ENCODE data around the gene RANBP10.

RANBP10 gene

DNA sequence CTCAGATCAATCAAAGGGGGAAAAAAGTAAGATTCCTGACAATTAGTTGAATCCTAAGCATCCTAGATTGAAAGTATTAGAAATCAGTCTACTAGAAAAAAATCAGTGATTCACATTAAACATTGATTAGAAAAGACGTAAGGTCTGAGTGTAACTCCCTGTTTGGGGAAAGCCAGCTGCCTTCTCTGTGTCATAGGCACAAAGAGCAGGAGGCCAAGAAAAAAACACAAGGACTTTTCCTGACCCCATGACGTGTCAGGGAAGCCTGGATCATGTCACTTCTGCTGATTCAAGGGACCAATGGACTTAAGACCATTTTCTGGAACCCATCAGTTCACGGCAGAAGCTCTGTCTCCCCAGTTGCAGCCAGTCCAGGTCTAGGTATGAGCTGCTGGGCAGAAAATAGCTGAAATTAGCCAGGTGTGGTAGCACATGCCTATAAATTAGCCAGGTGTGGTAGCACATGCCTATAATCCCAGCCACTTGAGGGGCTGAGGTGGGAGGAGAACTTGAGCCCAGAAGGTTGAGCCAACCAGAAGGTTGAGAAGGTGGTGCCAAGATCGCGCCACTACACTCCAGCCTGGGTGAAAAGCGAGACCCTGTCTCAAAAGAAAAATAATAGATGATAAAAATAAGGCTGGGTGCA, 35.9 kb downstream of the RANBP10 start:
- TF ChIP-seq EZH2 (IDR thresholded peaks at IDR 0.05; ENCODE audit: borderline replicate concordance, low read depth, low read length, severe bottlenecking), result no peak
- TF ChIP-seq, protein P1, sequence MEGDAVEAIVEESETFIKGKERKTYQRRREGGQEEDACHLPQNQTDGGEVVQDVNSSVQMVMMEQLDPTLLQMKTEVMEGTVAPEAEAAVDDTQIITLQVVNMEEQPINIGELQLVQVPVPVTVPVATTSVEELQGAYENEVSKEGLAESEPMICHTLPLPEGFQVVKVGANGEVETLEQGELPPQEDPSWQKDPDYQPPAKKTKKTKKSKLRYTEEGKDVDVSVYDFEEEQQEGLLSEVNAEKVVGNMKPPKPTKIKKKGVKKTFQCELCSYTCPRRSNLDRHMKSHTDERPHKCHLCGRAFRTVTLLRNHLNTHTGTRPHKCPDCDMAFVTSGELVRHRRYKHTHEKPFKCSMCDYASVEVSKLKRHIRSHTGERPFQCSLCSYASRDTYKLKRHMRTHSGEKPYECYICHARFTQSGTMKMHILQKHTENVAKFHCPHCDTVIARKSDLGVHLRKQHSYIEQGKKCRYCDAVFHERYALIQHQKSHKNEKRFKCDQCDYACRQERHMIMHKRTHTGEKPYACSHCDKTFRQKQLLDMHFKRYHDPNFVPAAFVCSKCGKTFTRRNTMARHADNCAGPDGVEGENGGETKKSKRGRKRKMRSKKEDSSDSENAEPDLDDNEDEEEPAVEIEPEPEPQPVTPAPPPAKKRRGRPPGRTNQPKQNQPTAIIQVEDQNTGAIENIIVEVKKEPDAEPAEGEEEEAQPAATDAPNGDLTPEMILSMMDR (IDR thresholded peaks at IDR 0.05; ENCODE audit: borderline replicate concordance, extremely low read depth, low read length, poor library complexity, severe bottlenecking), result no peak
- H3K27ac ChIP-seq (ENCODE audit: low read length), result no peak overlapping the region
- no peaks in the 10 kb centered on the region for H3K27me3 ChIP-seq (ENCODE audit: insufficient read depth, low read length, poor library complexity)
- DNase-seq, result no peak
- H3K4me1 ChIP-seq (ENCODE audit: insufficient read depth, low read length), result no peaks in the 10 kb centered on the region
- no peak overlapping the region for H3K4me2 ChIP-seq (ENCODE audit: insufficient read depth, low read length)
- peaks cover 21% of the 10 kb centered on the region for H3K36me3 ChIP-seq (ENCODE audit: insufficient read depth, low read length)
- peaks cover 4% of the 10 kb centered on the region for H4K20me1 ChIP-seq (ENCODE audit: insufficient read depth, low read length)
- H2AFZ ChIP-seq (ENCODE audit: low read depth, low read length), result no peak overlapping the region
- no peak overlapping the region for H3K4me3 ChIP-seq (ENCODE audit: low read depth in 1 of 2, low read length in 2 of 2)
- no peak overlapping the region for H3K9ac ChIP-seq (ENCODE audit: low read depth, low read length)
- H3K9me3 ChIP-seq (ENCODE audit: insufficient read depth, low read length, severe bottlenecking), result no peaks in the 10 kb centered on the region
- ATAC-seq (ENCODE audit: insufficient read depth, low read depth), result no peak
- H3K79me2 ChIP-seq (ENCODE audit: insufficient read depth, low read length), result peaks cover 29% of the 10 kb centered on the region

DNA sequence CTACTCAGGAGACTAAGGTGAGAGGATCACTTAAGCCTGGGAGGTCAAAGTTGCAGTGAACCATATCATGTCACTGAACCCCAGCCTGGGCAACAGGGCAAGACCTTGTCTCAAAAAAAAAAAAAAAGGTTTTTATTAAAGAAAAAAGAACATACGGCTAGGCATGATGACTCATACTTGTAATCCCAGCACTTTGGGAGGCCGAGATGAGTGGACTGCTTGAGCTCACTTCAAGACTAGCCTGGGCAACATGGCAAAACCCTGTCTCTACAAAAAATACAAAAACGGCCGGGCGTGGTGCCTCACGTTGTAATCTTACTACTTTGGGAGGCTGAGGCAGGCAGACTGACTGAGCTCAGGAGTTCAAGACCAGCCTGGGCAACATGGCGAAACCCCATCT, 38.4 kb downstream of the RANBP10 start:
- no peak overlapping the region for H3K9ac ChIP-seq (ENCODE audit: low read depth, low read length)
- H4K20me1 ChIP-seq (ENCODE audit: insufficient read depth, low read length), result no peaks in the 10 kb centered on the region
- TF ChIP-seq, protein P1 (IDR thresholded peaks at IDR 0.05; ENCODE audit: borderline replicate concordance, extremely low read depth, low read length, poor library complexity, severe bottlenecking), result no peak
- no peak for TF ChIP-seq EZH2 (IDR thresholded peaks at IDR 0.05; ENCODE audit: borderline replicate concordance, low read depth, low read length, severe bottlenecking)
- no peak overlapping the region for H2AFZ ChIP-seq (ENCODE audit: low read depth, low read length)
- DNase-seq (no peak), ATAC-seq (ENCODE audit: insufficient read depth, low read depth) (no peak)
- H3K36me3 ChIP-seq (ENCODE audit: insufficient read depth, low read length), result peaks cover 22% of the 10 kb centered on the region
- no peaks in the 10 kb centered on the region for H3K27me3 ChIP-seq (ENCODE audit: insufficient read depth, low read length, poor library complexity)
- no peak overlapping the region for H3K4me3 ChIP-seq (ENCODE audit: low read depth in 1 of 2, low read length in 2 of 2)
- no peaks in the 10 kb centered on the region for H3K4me1 ChIP-seq (ENCODE audit: insufficient read depth, low read length)
- H3K9me3 ChIP-seq (ENCODE audit: insufficient read depth, low read length, severe bottlenecking), result no peaks in the 10 kb centered on the region
- H3K79me2 ChIP-seq (ENCODE audit: insufficient read depth, low read length), result peaks cover 10% of the 10 kb centered on the region; the same call in 1 of the 2 replicates
- no peak overlapping the region for H3K4me2 ChIP-seq (ENCODE audit: insufficient read depth, low read length)
- H3K27ac ChIP-seq (ENCODE audit: low read length), result no peak overlapping the region

DNA sequence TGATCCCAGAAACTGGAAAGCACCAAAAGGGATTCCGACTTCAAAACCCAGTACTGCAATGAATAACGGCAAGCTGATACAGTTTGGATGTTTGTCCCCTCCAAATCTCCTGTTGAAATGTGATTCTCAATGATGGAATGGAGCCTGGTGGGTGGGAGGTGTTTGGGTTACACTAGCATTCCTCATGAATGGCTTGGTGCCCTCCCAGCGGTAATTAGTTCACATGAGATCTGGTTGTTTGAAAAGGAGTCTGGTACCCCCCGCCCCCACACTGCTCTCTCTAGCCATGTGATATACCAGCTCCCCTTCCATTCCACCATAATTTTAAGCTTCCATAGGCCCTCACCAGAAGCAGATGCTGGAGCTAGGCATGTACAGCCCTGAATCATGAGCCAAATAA, 40.1 kb downstream of the RANBP10 start:
- ATAC-seq (ENCODE audit: insufficient read depth, low read depth) (no peak), DNase-seq (no peak)
- no peak overlapping the region for H3K4me3 ChIP-seq (ENCODE audit: low read depth in 1 of 2, low read length in 2 of 2)
- no peak overlapping the region for H3K4me2 ChIP-seq (ENCODE audit: insufficient read depth, low read length)
- no peak overlapping the region for H3K27ac ChIP-seq (ENCODE audit: low read length)
- H3K9ac ChIP-seq (ENCODE audit: low read depth, low read length), result no peak overlapping the region
- no peak for TF ChIP-seq EZH2 (IDR thresholded peaks at IDR 0.05; ENCODE audit: borderline replicate concordance, low read depth, low read length, severe bottlenecking)
- TF ChIP-seq, protein P1 (IDR thresholded peaks at IDR 0.05; ENCODE audit: borderline replicate concordance, extremely low read depth, low read length, poor library complexity, severe bottlenecking), result no peak
- H2AFZ ChIP-seq (ENCODE audit: low read depth, low read length), result no peak overlapping the region
- H3K4me1 ChIP-seq (ENCODE audit: insufficient read depth, low read length), result no peaks in the 10 kb centered on the region
- H3K79me2 ChIP-seq (ENCODE audit: insufficient read depth, low read length), result peaks cover 3% of the 10 kb centered on the region; the same call in 1 of the 2 replicates
- H3K36me3 ChIP-seq (ENCODE audit: insufficient read depth, low read length), result peaks cover 23% of the 10 kb centered on the region
- peaks cover 7% of the 10 kb centered on the region; the same call in 1 of the 2 replicates for H4K20me1 ChIP-seq (ENCODE audit: insufficient read depth, low read length)
- no peaks in the 10 kb centered on the region for H3K27me3 ChIP-seq (ENCODE audit: insufficient read depth, low read length, poor library complexity)
- no peaks in the 10 kb centered on the region for H3K9me3 ChIP-seq (ENCODE audit: insufficient read depth, low read length, severe bottlenecking)
